HUES48 (cell line): ENCODE data around the gene DSE.

Experiments
- H3K27ac ChIP-seq: one replicate; pipeline ENCODE4 v1.7.0; 2013; ENCODE audit warnings: low read depth, low read length, inconsistent platforms
- H3K27me3 ChIP-seq: 2 replicates; pipeline ENCODE4 v1.6.1; 2013; ENCODE audit warnings: mild to moderate bottlenecking, low read length; ENCODE audit not compliant: control insufficient read depth, insufficient read depth
- H3K36me3 ChIP-seq: 2 replicates; pipeline ENCODE4 v1.6.1; 2013; ENCODE audit warnings: low read length; ENCODE audit not compliant: control insufficient read depth, insufficient read depth
- H3K4me1 ChIP-seq: 2 replicates; pipeline ENCODE4 v1.6.1; 2013; ENCODE audit warnings: mild to moderate bottlenecking, low read length; ENCODE audit not compliant: control insufficient read depth, insufficient read depth
- H3K4me3 ChIP-seq: 2 replicates; pipeline ENCODE4 v1.5.1; 2013; ENCODE audit warnings: mild to moderate bottlenecking, low read depth, low read length
- H3K9ac ChIP-seq: 2 replicates; pipeline ENCODE4 v1.6.1; 2013; ENCODE audit warnings: mild to moderate bottlenecking, low read depth, low read length, moderate library complexity
- H3K9me3 ChIP-seq: 2 replicates; pipeline ENCODE4 v1.6.1; 2013; ENCODE audit warnings: low read length; ENCODE audit not compliant: control insufficient read depth, insufficient read depth

The DSE gene

DNA sequence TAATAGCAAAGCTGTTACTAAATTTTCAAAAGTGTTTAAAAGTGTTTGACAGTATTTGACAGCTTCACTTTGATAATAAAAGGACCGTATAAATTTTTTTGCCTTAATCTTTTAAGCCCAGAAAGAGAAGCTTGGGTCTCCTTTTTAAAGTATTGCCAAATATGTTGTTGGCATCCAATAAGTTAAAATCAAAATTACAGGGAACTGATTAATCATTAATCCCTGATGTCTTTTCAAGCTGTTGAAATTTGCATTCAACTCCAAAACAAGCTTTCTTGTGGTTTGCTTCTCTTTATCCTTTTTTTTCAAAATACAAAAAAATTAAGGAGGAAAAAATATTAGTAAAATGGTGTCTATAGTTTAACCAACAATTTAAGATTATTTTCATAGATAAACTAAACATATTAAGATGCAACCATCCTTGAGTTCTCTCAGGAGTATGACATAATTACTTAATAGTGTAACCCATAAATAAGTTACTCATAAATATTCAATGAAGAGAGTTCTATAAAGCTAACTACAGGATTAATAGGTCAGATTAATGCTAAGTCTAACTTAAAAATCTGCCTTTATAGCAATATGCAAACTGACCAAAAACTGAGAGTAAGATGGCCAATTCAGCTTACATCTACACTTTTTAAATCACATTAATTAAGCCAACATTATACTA lies 63.4 kb downstream of the DSE start:
- peaks cover 28% of the 10 kb centered on the region for H3K36me3 ChIP-seq

DNA sequence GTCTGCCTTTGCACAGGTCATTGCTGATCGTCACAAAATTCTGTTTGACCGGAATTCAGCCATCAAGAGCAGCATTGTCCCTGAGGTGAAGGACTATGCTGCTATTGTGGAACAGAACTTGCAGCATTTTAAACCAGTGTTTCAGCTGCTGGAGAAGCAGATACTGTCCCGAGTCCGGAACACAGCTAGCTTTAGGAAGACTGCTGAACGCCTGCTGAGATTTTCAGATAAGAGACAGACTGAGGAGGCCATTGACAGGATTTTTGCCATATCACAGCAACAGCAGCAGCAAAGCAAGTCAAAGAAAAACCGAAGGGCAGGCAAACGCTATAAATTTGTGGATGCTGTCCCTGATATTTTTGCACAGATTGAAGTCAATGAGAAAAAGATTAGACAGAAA lies 65.8 kb downstream of the DSE start:
- Histone ChIP-seq H3K4me3 (no peak overlapping the region), H3K4me1 (peaks cover 38% of the 10 kb centered on the region), H3K36me3 (peaks cover 27% of the 10 kb centered on the region), H3K27ac (no peak overlapping the region), H3K9ac (no peak overlapping the region), H3K9me3 (no peaks in the 10 kb centered on the region), H3K27me3 (no peaks in the 10 kb centered on the region)

More for the DNA sequence above, 63.4 kb downstream of the DSE start:
- H3K9me3 ChIP-seq, result no peaks in the 10 kb centered on the region
- H3K4me1 ChIP-seq, result peaks cover 33% of the 10 kb centered on the region
- no peak overlapping the region for H3K9ac ChIP-seq
- H3K27ac ChIP-seq, result no peak overlapping the region
- no peak overlapping the region for H3K4me3 ChIP-seq
- H3K27me3 ChIP-seq, result no peaks in the 10 kb centered on the region

DNA sequence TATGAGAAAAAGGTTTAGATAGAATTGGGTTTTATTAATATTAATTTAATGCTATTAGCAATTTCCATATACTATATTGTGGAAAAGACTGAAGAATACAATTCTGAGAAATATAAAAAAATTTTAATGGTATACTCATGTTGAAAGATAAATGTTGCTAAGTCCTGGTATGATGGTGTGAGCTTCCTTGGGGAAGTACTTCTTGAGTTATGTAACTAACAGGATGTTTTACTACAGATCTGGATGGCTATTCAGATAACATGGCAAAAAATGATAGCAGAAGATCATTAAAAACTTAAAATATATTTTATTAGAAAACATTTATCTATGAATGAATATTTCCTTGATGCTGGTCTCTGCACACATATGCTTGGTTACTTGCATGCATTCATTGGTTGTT lies 66.9 kb downstream of the DSE start:
- H3K9ac ChIP-seq, result no peak overlapping the region
- H3K4me3 ChIP-seq, result no peak overlapping the region
- peaks cover 32% of the 10 kb centered on the region for H3K4me1 ChIP-seq
- H3K9me3 ChIP-seq, result no peaks in the 10 kb centered on the region
- H3K27me3 ChIP-seq, result no peaks in the 10 kb centered on the region
- H3K36me3 ChIP-seq, result peaks cover 27% of the 10 kb centered on the region
- no peak overlapping the region for H3K27ac ChIP-seq

DNA sequence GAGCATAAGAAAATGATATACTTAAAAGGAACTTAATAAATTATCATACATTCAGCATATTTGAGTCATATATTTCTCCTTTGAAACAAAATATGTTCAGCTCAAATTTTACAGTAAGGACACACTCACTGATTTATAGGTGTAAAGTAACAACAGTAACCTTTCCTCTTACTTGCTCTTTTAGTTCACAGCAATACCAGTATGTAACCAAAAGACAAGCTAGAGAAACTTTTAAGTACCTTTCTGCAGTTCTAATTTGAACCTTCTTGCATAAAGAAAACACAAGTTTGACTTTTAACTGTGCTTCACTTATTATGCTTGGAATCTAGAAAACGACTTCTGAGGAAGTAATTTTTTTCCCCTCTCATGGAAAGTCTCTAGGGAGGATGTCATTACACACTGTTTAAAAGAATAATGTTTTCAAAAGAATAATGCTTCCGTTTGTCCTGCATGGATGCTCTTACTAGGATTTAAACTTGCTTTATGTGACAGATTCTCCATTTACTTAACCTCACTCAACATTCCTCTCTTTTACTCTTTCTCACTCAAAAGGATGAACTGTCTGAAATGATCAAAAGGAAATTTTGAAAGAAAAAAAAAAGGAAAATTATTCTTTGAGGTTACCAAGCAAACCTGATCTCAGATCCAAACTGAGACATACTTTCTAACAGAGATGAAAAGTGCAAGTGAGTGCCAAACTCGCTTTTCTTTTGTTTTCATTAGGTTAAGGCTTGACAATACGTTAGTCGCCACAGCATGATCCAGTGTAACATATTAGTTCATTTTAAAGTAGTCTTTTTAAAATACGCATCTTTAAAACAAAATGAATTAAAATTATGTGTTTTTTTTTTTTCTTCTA lies 68.1 kb downstream of the DSE start:
- H3K27ac ChIP-seq, result no peak overlapping the region
- H3K27me3 ChIP-seq, result no peaks in the 10 kb centered on the region
- H3K4me1 ChIP-seq, result peaks cover 27% of the 10 kb centered on the region
- H3K9me3 ChIP-seq, result no peaks in the 10 kb centered on the region
- peaks cover 23% of the 10 kb centered on the region for H3K36me3 ChIP-seq
- no peak overlapping the region for H3K9ac ChIP-seq
- H3K4me3 ChIP-seq, result no peak overlapping the region

DNA sequence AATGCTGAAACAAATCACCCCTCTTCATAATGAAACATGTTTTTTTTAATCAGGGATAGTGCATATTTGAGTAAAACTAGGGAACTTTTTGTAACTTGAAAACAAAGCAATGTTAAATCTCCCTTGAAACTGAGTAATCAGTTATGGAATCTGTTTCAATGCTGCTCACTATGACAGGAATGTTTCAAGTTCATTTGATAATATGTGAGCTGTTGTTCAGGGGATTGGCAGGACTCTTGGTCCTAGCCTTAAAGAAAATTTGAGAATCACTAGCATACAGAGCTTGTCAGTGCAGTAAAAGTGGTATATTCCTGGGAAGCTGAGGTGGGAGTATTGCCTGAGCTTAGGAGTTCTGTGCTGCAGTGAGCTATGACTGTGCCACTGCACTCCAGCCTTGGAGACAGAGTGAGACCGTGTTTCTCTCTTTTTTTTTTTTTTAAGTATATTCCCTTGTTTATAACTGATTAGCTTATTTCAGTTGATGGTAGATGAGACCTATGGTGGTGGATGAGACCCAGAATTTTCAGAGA lies 68.8 kb downstream of the DSE start:
- H3K4me1 ChIP-seq, result peaks cover 29% of the 10 kb centered on the region
- no peak overlapping the region for H3K27ac ChIP-seq
- peaks cover 20% of the 10 kb centered on the region for H3K36me3 ChIP-seq
- H3K27me3 ChIP-seq, result no peaks in the 10 kb centered on the region
- no peak overlapping the region for H3K9ac ChIP-seq
- no peak overlapping the region for H3K4me3 ChIP-seq
- H3K9me3 ChIP-seq, result no peaks in the 10 kb centered on the region

DNA sequence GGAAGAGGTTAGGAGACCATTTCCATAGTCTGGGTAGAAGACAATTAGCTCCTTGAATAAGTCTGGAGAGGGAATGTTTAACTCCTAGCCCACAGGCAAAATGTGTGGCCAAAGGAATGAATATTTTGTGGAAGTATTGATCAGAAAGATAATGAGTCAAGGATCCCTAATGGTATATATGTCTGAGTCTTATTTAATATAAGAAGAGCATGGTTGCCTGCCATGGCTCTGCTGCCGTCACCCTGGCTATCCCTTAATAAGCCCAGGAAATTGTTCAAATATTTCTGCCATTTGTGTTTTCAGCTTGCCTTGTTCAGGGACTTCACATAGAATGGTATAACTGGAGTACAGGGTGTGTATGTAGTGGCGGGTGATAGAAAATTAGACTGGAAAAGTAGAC lies 72.4 kb downstream of the DSE start:
- Histone ChIP-seq H3K27ac (no peak overlapping the region), H3K4me3 (no peak overlapping the region), H3K9ac (no peak overlapping the region), H3K27me3 (no peaks in the 10 kb centered on the region), H3K36me3 (no peaks in the 10 kb centered on the region), H3K4me1 (peaks cover 29% of the 10 kb centered on the region), H3K9me3 (no peaks in the 10 kb centered on the region)

DNA sequence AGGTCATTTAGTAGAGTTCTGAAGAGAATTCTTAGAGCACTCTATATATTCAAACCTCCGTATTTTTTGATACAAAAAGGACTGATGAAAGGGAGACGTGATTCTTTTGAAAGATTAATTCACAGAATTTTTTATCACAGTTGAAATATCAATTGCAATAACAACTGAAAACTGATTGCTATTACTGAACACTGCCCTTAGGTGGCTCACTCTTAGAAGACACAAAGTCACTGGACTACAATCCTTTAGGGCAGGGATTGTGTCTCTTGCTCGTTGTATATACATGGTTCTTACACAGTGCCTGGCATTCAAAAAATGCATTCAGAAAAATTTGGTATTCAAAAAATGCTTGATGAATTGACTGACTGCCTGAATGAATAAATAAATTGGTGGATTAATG lies 73.3 kb downstream of the DSE start:
- Histone ChIP-seq H3K9ac (no peak overlapping the region), H3K27me3 (no peaks in the 10 kb centered on the region), H3K27ac (no peak overlapping the region), H3K36me3 (no peaks in the 10 kb centered on the region), H3K9me3 (no peaks in the 10 kb centered on the region), H3K4me1 (peaks cover 22% of the 10 kb centered on the region), H3K4me3 (no peak overlapping the region)

DNA sequence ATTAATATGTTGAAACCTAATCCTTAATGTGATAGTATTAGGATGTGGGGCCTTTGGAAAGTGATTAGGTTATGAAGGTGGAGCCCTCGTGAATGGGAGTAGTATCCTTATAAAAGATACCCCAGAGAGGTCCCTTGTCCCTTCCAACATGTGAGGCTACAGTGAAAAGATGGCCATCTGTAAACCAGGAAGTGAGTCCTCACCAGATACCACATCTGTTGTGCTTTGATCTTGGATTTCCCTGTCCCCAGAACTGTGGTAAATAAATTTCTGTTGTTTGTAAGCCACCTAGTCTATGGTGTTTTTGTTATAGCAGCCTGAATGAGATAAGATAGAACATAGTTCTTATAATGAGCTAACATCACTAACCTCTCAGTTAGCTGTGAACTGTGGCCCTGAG lies 73.8 kb downstream of the DSE start:
- Histone ChIP-seq H3K9me3 (no peaks in the 10 kb centered on the region), H3K36me3 (no peaks in the 10 kb centered on the region), H3K4me3 (no peak overlapping the region), H3K27ac (no peak overlapping the region), H3K9ac (no peak overlapping the region), H3K27me3 (no peaks in the 10 kb centered on the region), H3K4me1 (peaks cover 17% of the 10 kb centered on the region)

DNA sequence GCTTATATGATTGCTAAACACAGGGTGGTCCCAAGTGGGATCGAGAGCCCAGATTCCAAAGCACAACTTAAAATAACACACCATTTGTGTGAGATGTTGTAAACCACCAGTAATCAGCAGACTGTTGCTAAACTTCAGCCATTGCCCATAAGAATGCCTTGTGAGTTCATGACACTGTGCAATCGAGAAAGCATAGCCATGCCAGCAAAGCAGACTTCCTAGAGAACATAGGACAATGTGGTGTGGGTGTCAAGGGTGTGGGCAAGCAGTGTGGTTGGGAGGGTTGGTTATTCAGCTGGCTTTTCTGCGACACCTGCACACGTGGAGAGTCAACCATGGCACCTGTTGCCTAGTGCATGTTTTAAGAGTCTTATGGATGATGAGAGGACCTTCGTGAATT lies 74.4 kb downstream of the DSE start:
- Histone ChIP-seq H3K27ac (no peak overlapping the region), H3K36me3 (no peaks in the 10 kb centered on the region), H3K27me3 (no peaks in the 10 kb centered on the region), H3K9ac (no peak overlapping the region), H3K9me3 (no peaks in the 10 kb centered on the region), H3K4me3 (no peak overlapping the region), H3K4me1 (peaks cover 12% of the 10 kb centered on the region)

DNA sequence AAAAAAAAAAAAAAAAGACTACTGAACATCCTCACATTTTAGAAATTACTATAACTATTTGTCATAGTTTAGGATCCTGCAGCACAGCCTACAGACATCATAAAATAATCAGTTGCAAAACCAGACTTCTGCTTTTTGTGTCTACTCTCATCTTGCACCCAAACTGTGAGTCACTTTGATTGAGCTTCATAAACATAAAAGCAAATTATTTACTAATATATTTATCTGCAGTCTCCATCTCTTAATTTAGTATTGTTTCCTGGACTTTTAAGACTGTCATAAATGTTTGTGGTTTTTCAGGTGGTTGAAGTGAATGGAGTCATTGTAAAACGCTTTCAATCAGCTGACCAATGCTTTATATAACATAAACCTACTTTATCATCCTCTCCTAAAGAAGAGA lies 75.7 kb downstream of the DSE start:
- H3K4me3 ChIP-seq, result no peak overlapping the region
- H3K27me3 ChIP-seq, result no peaks in the 10 kb centered on the region
- H3K9me3 ChIP-seq, result no peaks in the 10 kb centered on the region
- H3K9ac ChIP-seq, result no peak overlapping the region
- H3K4me1 ChIP-seq, result peaks cover 12% of the 10 kb centered on the region
- no peaks in the 10 kb centered on the region for H3K36me3 ChIP-seq
- no peak overlapping the region for H3K27ac ChIP-seq

DNA sequence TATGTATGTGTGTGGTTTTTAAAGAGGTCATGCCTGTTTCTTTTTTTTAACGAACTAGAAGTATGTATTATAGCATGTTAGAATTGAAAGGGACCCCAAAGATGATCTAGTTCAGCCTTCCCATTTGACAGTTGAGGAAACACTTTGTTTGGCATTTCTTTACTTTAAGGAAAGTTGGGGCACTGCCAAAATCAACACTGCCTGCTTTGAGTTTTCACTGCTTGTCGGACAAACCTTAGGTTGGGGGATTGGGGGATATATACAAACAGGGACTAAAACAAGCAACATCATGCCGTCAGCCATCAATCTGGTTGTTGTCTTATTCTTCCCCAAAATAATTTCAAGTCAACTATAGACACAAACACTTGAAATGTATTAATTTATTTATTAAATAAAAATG lies 76.3 kb downstream of the DSE start:
- H3K4me1 ChIP-seq, result peaks cover 6% of the 10 kb centered on the region
- H3K36me3 ChIP-seq, result no peaks in the 10 kb centered on the region
- H3K9ac ChIP-seq, result no peak overlapping the region
- H3K4me3 ChIP-seq, result no peak overlapping the region
- no peaks in the 10 kb centered on the region for H3K9me3 ChIP-seq
- H3K27me3 ChIP-seq, result no peaks in the 10 kb centered on the region
- no peak overlapping the region for H3K27ac ChIP-seq
